Stomach (tissue), 9 donors: Measurements from ENCODE around the gene CFAP91. TPM values are rescaled to one million over a fixed set of nuclear protein-coding genes. Genes with fewer than 3 reads are reported as not detected.

Source experiments
- DNase-seq, 2 donors: peaks; one replicate each; pipeline versions ENCODE4 v3.0.0 to v3.0.0-alpha.2; 2013 to 2019
- H3K27ac ChIP-seq, 5 donors: fragments of 200-600 bp in 4 of 5; sonication (generic) in 4 of 5; one replicate each; pipeline ENCODE4 v1.5.1; 2013 to 2019; ENCODE audit warnings: mild to moderate bottlenecking in 1 of 5, moderate library complexity in 1 of 5
- H3K27me3 ChIP-seq, 3 donors: fragments of 200-600 bp; sonication (generic); one replicate each; pipeline ENCODE4 v1.5.1; 2017 to 2019; ENCODE audit warnings: mixed run types in 1 of 3
- H3K36me3 ChIP-seq, 4 donors: fragments of 200-600 bp; sonication (generic); 1 replicate in 3 of 4; 2 replicates in 1 of 4; pipeline ENCODE4 v1.5.1; 2016 to 2019
- H3K4me1 ChIP-seq, 4 donors: fragments of 200-600 bp; sonication (generic); one replicate each; pipeline ENCODE4 v1.5.1; 2016 to 2019
- H3K4me3 ChIP-seq, 4 donors: fragments of 200-600 bp; sonication (generic) in 3 of 4; one replicate each; pipeline ENCODE4 v1.5.1; 2016 to 2019; ENCODE audit warnings: mild to moderate bottlenecking in 1 of 4
- H3K9me3 ChIP-seq, 4 donors: fragments of 200-600 bp; sonication (generic); one replicate each; pipeline ENCODE4 v1.5.1; 2016 to 2019
- CTCF ChIP-seq, 7 experiments: fragments of 450-650 bp in 4 of 7; fragments of 200-600 bp in 3 of 7; sonication (generic) in 3 of 7; IDR thresholded peaks; one replicate each; pipeline ENCODE4 v1.5.1; 2016 to 2019; ENCODE audit warnings: antibody characterized with exemption in 7 of 7, control low read depth in 2 of 7, mild to moderate bottlenecking in 1 of 7
- EP300 ChIP-seq: sonication (generic); formaldehyde crosslinking; IDR thresholded peaks from one replicate; pipeline ENCODE4 v1.6.1; 2017; ENCODE audit warnings: antibody characterized with exemption
- POLR2A ChIP-seq, 4 donors: fragments of 450-650 bp; IDR thresholded peaks; one replicate each; pipeline ENCODE4 v1.6.1; 2016; ENCODE audit warnings: antibody characterized with exemption in 4 of 4, control low read depth in 2 of 4, mild to moderate bottlenecking in 1 of 4, moderate library complexity in 1 of 4
- POLR2AphosphoS5 ChIP-seq, 3 donors: sonication (generic); formaldehyde crosslinking; IDR thresholded peaks; one replicate each; pipeline ENCODE4 v1.6.1; 2016; ENCODE audit warnings: antibody characterized with exemption in 3 of 3
- WGBS, 5 donors: extraction: QIAGEN DNeasy Blood & Tissue Kit in 3 of 5; methylation state at CpG; one replicate each; pipeline versions ENCODE4 v1.1.5 to v1.1.7; 2013 to 2018; 5-methylcytosine and 5-hydroxymethylcytosine counted together
- intact Hi-C: fragments of 100-400 bp; cut with DNase I; formaldehyde crosslinking; loops from one replicate; pipeline ENCODE4 v1.15.1; 2023; ENCODE audit warnings: low total_unique reads
- polyA plus RNA-seq, 3 donors: library from polyadenylated mRNA; stranded (reverse); fragments of 200-250 nt; gene quantifications; one replicate each; pipeline ENCODE4 v1.2.3, GENCODE V29; 2013
- total RNA-seq, 5 donors: library from RNA; depleted of rRNA; stranded (reverse); fragments of >200 nt; gene quantifications; one replicate each; pipeline versions ENCODE4 v1.1.0 to v1.2.3, GENCODE V29; 2014 to 2016
- donor health status: healthy with polysubstance abuse.
- donor health status: Bipolar disorder and iron deficiency.
- donor health status: healthy.

Gene CFAP91
- total and polyA plus RNA-seq, 8 donors: 1.5 to 46.1 (median 3.6) TPM

GRCh38 chr3:119741657-119742590, 39.1 kb downstream of the CFAP91 start:
- DNase-seq: no peak
- H3K4me1 ChIP-seq: no peaks in the 10 kb centered on the region
- H3K36me3 ChIP-seq: peaks cover 0 to 68% (median 29%) of the 10 kb centered on the region in 4 donors
- no peak overlapping the region for H3K4me3 ChIP-seq
- no peak overlapping the region for H3K27ac ChIP-seq
- intact Hi-C loops: no loop called here
- no peaks in the 10 kb centered on the region for H3K9me3 ChIP-seq
- TF ChIP-seq EP300: no peak
- no peak for TF ChIP-seq CTCF (IDR thresholded peaks at IDR 0.05)
- no peak for TF ChIP-seq POLR2A (IDR thresholded peaks at IDR 0.05)
- TF ChIP-seq POLR2AphosphoS5 (IDR thresholded peaks at IDR 0.05): no peak
- WGBS, 5 donors: 74 to 90% (median 83%) methylated on average over 5 of the region's 5 CpGs
- H3K27me3 ChIP-seq: no peaks in the 10 kb centered on the region

GRCh38 chr3:119743921-119744320, 41.1 kb downstream of the CFAP91 start:
- TF ChIP-seq CTCF (IDR thresholded peaks at IDR 0.05) (no peak), EP300 (no peak), POLR2AphosphoS5 (IDR thresholded peaks at IDR 0.05) (no peak), POLR2A (IDR thresholded peaks at IDR 0.05) (no peak)
- H3K36me3 ChIP-seq: peaks cover 0 to 75% (median 31%) of the 10 kb centered on the region in 4 donors
- DNase-seq: no peak
- no peaks in the 10 kb centered on the region for H3K4me1 ChIP-seq
- no peaks in the 10 kb centered on the region for H3K9me3 ChIP-seq
- 94 to 96% (median 95%) methylated on average over 10 of the region's 10 CpGs for WGBS, 5 donors
- no peak overlapping the region for H3K27ac ChIP-seq
- H3K27me3 ChIP-seq: no peaks in the 10 kb centered on the region
- intact Hi-C loops: no loop called here
- H3K4me3 ChIP-seq: no peak overlapping the region

- peaks cover 0 to 75% (median 36%) of the 10 kb centered on the region in 4 donors for H3K36me3 ChIP-seq
- no peaks in the 10 kb centered on the region for H3K4me1 ChIP-seq
- no peak overlapping the region for H3K4me3 ChIP-seq
- no peak overlapping the region for H3K27ac ChIP-seq
- H3K9me3 ChIP-seq: no peaks in the 10 kb centered on the region
- TF ChIP-seq POLR2A (IDR thresholded peaks at IDR 0.05): no peak
- TF ChIP-seq EP300: no peak
- no peak for TF ChIP-seq CTCF (IDR thresholded peaks at IDR 0.05)
- TF ChIP-seq POLR2AphosphoS5 (IDR thresholded peaks at IDR 0.05): no peak
- H3K27me3 ChIP-seq: no peaks in the 10 kb centered on the region
- no peak for DNase-seq
- intact Hi-C loops: no loop called here
- 71 to 100% (median 81%) methylated on average over 1 of the region's 1 CpG for WGBS, 5 donors
Observed at GRCh38 chr3:119745942-119746341, 43.1 kb downstream of the CFAP91 start.

GRCh38 chr3:119746423-119746822, 43.6 kb downstream of the CFAP91 start:
- Histone ChIP-seq H3K9me3 (no peaks in the 10 kb centered on the region), H3K4me1 (no peaks in the 10 kb centered on the region), H3K36me3 (peaks cover 0 to 79% (median 41%) of the 10 kb centered on the region in 4 donors), H3K27me3 (no peaks in the 10 kb centered on the region), H3K4me3 (no peak overlapping the region), H3K27ac (no peak overlapping the region)
- WGBS, 5 donors: 69 to 79% (median 76%) methylated on average over 3 of the region's 3 CpGs
- intact Hi-C loops: no loop called here
- DNase-seq: no peak
- TF ChIP-seq CTCF (IDR thresholded peaks at IDR 0.05) (no peak), POLR2AphosphoS5 (IDR thresholded peaks at IDR 0.05) (no peak), EP300 (no peak), POLR2A (IDR thresholded peaks at IDR 0.05) (no peak)
